HFF-Myc (cell line): Measurements from ENCODE around the gene ADAM33.

Experiments
- DNase-seq: peaks from one replicate; pipeline ENCODE4 v3.0.0-alpha.2; 2011; ENCODE audit warnings: low read depth; ENCODE audit errors: extremely low read depth
- H3K4me3 ChIP-seq: replicated peaks from 2 replicates; pipeline ENCODE4 v1.5.1; 2011; ENCODE audit warnings: low read depth, mild to moderate bottlenecking, control low read depth, low read length
- CTCF ChIP-seq: IDR thresholded peaks from 2 replicates; pipeline ENCODE4 v1.5.1; 2012; ENCODE audit warnings: mild to moderate bottlenecking, low read depth, low read length, control low read depth; ENCODE audit errors: missing control alignments

Gene ADAM33

GRCh38 chr20:3694864-3695263, 13.1 kb upstream of the ADAM33 start:
- TF ChIP-seq CTCF, result no peak
- DNase-seq, result no peak

GRCh38 chr20:3693376-3693775, 11.6 kb upstream of the ADAM33 start:
- no peak for TF ChIP-seq CTCF
- no peak for DNase-seq
- H3K4me3 ChIP-seq, result no peak overlapping the region

More at GRCh38 chr20:3694864-3695263, 13.1 kb upstream of the ADAM33 start:
- no peak overlapping the region for H3K4me3 ChIP-seq

- no peak for DNase-seq
- H3K4me3 ChIP-seq, result no peak overlapping the region
- no peak for TF ChIP-seq CTCF
Measured at GRCh38 chr20:3692706-3693294, 11.0 kb upstream of the ADAM33 start.

- TF ChIP-seq CTCF, result no peak
- H3K4me3 ChIP-seq, result no peak overlapping the region
- no peak for DNase-seq
Measured at GRCh38 chr20:3691897-3692296, 10.1 kb upstream of the ADAM33 start.

GRCh38 chr20:3691306-3691705, 9.5 kb upstream of the ADAM33 start:
- no peak overlapping the region for H3K4me3 ChIP-seq
- no peak for DNase-seq
- no peak for TF ChIP-seq CTCF

GRCh38 chr20:3690413-3690812, 8.6 kb upstream of the ADAM33 start:
- no peak for TF ChIP-seq CTCF

GRCh38 chr20:3689978-3690377, 8.2 kb upstream of the ADAM33 start:
- DNase-seq, result no peak
- no peak overlapping the region for H3K4me3 ChIP-seq
- no peak for TF ChIP-seq CTCF

More at GRCh38 chr20:3690413-3690812, 8.6 kb upstream of the ADAM33 start:
- no peak overlapping the region for H3K4me3 ChIP-seq
- DNase-seq, result no peak
